GM18909 (cell line): ENCODE results near the gene CMYA5.
"Not testable (repeated sequence)": the region's sequence is repeated elsewhere in the genome, so short reads cannot be mapped to it uniquely, and the experiment has no call there.

Source experiments
- ATAC-seq: cut with Tn5 transposase; IDR thresholded peaks from one replicate; pipeline ENCODE4 v1.9.1; 2021; ENCODE audit warnings: mild to moderate bottlenecking; ENCODE audit not compliant: unreplicated experiment, poor library complexity

Gene CMYA5

DNA sequence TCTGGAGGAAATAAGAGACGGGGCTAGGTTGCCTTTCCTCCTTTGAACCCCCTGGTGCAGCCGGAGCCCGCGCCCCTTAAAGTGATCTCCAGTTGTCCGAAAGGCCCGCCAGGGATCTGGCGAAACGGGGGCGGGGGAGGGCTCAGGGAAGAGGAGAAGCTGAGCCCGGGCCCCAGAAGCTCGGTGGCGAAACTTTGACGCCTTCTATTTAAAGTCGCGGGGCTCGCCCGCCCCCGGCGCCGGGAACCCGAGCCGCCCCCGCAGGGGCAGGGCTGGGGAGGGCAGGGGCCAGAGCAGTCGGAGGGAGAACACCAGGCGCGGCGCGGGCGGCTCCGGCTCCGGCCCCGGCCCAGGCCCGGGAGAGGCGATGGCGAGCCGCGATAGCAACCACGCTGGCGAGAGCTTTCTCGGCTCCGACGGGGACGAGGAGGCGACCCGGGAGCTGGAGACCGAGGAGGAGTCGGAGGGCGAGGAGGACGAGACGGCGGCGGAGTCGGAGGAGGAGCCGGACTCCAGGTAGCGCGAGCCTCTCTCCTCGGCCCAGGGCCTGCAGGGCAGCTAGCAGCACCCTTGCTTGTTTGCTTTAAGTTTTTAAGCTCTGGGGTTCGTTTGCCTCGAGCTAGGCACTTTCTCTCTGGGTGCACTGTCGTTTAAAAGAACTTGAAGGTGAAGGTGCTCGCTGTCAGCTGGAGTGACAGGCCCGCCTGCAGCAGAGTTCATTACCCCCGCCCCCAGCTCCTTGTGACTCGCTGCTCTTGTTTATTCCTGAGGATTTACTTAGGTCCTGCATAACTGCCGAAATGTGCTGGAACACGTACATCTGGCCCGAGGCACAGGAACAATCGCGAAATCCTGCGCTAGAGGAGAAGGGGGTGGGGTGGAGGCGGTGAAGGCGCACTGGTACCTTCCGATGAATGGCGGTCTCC lies at the start of gene CMYA5:
Gene CMYA5 (plus strand): TSS at position 296 of the 926 bp plus-strand sequence. CDS start 72 bp downstream, at position 368.
- no peak for ATAC-seq

- no peak for ATAC-seq
Measured at GRCh38 chr5:79640571-79641055, 49.0 kb upstream of the CMYA5 start.

- no peak for ATAC-seq
Measured at GRCh38 chr5:79641414-79641813, 48.2 kb upstream of the CMYA5 start.

DNA sequence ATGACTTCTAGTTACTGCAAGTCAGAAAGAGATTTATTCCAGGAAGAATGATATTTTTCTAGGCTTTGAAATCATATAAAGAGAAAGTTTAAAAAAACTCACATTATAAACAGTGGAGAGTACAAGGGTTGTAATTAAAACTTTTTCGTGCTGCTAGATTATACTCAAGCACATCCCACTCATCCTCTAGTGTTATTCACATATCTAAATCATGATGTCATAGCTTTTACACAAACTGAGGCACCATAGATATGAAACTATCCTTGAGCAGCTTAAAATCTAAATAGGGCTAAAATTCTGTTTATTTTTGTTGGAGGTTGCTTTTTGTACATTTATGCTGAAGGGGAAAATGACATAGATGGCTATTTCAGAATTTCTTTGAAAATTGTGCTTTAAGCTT lies 47.4 kb upstream of the CMYA5 start:
- no peak for ATAC-seq

DNA sequence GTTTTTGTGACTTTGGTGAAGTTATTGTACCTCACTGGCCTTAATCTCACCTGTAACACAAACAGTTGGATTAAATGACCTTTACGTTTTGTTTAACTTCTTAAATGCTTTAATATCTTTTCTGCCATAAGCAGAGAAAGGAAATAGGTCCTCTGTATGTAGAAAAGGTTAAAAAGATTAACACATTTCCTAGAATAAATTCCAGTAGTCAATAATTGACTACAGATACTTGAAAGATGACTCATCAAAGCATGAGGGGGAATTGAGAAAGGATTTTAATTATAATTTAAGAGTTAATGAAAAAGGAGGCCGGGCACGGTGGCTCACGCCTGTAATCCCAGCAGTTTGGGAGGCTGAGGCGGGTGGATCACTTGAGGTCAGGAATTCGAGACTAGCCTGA lies 35.8 kb upstream of the CMYA5 start:
- no peak for ATAC-seq

GRCh38 chr5:79663212-79663611 lies 26.4 kb upstream of the CMYA5 start:
- no peak for ATAC-seq

GRCh38 chr5:79666758-79667157 lies 22.9 kb upstream of the CMYA5 start:
- no peak for ATAC-seq

DNA sequence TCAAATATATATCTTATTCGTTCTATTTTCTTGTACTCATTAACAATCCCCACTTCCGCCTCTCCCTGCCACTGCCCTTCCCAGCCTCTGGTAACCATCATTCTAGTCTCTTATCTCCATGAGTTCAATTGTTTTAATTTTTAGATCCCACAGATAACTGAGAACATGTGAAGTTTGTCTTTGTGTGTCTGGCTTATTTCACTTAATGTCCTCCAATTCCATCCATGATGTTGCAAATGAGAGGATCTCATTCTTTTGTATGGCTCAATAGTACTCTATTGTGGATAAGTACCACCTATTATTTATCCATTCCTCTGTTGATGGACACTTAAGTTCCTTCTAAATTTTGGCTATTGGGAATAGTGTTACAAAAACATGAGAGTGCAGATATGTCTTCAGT lies 17.2 kb upstream of the CMYA5 start:
- no peak for ATAC-seq

GRCh38 chr5:79676354-79676753 lies 13.3 kb upstream of the CMYA5 start:
- ATAC-seq: not testable (repeated sequence)

GRCh38 chr5:79682102-79682501 lies 7.5 kb upstream of the CMYA5 start:
- ATAC-seq: not testable (repeated sequence)

DNA sequence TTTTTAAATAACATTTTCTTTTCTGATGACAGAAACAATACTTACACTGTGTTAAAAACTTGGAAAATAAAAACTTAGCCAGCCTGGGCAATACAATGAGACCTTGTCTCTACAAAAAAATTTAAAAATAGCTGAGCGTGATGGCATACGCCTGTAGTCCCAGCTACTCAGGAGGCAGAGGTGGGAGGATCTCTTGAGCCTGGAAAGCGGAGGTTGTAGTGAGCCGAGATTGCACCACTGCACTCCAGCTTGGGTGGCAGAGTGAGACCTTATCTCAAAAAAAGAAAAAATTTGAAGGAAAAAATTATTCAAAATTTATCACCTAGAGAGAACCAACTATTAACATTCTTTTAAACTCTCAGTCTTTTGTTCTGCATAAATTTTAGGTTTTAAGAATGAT lies 4.9 kb upstream of the CMYA5 start:
- ATAC-seq: no peak

- ATAC-seq: no peak
Measured at GRCh38 chr5:79685627-79686026, 4.0 kb upstream of the CMYA5 start.

GRCh38 chr5:79686799-79687198 lies 2.8 kb upstream of the CMYA5 start:
- ATAC-seq: no peak

GRCh38 chr5:79687889-79688288 lies 1.7 kb upstream of the CMYA5 start:
- ATAC-seq: no peak

DNA sequence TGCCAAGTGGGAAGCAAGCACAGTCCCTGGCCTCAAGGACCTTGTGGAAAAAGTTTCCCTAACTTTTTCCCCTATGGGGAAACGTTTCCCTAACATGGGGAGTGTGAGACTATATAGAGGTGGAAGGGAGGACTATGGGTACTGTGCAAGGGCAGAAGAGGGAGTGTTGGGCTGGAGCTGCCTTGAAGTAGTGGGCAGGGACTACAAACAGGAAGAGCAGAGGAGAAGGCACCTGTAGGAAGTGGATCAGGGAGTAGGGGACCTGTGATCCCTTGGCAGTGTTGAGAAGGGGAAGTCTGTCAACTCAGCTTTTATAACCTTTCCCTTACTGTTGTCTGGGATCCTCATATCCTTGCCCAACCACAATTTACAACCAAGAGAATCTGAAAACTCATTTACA lies 1.4 kb downstream of the CMYA5 start:
- no peak for ATAC-seq

DNA sequence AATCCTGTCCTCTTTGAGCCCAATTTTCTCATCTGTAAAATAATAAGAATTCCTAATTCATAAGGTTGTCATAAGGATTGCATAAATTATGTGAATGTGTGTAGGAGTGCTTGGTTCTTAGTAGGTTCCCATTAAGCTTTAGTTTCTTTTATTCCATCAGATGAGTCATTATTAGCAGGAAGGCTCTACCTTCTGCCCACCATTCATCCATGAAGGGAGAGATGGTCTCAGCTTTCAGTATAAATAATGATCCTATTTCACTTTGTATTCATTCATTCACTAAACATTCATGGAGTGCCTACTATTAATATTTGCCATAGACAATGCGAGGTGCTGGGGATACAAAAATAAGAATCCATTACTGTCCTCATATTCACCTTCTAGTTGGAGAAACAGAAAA lies 3.0 kb downstream of the CMYA5 start:
- ATAC-seq: no peak

DNA sequence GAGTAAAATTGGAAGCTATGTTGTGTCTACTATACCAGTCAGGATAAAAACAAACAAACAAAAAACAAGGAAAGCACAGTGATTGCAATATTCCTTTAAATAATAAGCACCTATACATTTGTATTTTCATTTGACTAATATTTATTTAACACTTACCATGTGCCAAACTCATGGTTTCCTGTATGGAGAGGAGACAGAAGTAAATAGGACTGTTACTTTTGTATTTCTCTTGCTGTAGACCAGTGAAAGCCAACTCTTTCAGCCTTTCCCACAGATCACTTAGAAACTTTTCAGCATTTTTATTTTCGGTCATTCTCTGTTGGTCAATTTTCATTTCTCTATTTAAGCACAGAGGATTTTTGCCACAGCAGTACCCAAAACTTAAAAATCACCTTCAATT lies 4.5 kb downstream of the CMYA5 start:
- no peak for ATAC-seq

DNA sequence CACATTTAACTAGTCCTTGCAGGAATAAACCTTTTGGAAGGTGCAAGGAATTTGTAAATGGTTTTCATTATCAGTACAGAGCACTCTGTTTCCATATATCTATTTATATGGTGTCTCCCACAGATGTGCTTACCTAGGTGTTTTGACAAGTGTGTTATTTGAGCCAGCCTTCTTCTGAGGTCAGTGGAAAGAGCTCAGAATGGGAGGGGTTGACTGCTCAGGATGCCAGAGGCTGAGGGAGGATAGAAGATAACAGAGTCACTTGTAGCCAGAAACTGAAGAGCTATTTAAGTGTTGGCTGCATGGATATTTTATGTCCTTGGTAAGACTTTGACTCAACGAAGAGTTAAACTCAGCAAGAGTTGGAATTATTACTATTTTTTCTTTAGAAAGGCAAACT lies 5.0 kb downstream of the CMYA5 start:
- ATAC-seq: no peak

GRCh38 chr5:79695526-79695925 lies 5.9 kb downstream of the CMYA5 start:
- ATAC-seq: no peak

DNA sequence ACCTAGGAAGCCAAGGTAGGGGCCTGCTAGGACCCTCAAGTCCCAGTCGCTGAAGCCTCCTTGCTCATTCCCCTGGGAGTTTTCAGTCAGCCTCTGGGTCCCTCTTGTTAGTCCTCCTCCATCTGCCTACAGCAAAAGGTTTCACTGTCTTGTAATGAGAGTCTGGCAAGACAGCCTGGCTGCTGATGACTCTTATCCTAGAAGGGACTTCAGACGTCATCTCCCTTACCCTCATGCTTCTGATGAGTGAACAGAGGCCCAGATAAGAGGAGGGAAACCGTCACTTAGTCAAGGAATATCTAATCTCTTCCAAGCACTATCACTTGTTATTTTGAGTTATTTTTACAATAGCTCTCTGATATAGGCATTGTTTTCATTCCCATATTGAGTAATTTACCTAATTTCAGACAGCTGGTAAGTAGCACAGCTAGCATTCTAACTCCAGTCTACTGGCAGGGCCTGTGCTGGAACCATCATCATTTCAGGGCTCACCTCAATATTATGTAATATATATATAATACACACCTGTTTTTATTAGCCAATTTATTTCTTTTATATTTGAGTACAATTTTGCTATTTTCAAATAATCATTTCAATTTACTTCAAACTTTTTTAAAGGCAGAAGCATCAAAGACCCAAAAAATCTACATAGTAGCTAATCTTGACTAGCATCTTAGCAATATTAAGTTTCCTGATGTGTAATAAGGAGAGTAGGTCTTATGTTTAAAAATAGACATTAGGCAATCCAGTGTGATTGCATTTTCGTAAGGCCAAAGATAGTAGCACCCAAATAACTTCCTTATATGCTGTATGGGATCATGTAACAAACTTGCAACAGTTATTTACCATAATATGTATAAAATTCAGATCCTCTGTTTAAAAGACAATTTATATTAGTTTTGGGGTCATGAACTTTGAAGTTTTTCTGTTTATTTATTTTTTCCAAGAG lies 7.9 kb downstream of the CMYA5 start:
- ATAC-seq: no peak
